ENCODE data around the gene PRKN.

DNA sequence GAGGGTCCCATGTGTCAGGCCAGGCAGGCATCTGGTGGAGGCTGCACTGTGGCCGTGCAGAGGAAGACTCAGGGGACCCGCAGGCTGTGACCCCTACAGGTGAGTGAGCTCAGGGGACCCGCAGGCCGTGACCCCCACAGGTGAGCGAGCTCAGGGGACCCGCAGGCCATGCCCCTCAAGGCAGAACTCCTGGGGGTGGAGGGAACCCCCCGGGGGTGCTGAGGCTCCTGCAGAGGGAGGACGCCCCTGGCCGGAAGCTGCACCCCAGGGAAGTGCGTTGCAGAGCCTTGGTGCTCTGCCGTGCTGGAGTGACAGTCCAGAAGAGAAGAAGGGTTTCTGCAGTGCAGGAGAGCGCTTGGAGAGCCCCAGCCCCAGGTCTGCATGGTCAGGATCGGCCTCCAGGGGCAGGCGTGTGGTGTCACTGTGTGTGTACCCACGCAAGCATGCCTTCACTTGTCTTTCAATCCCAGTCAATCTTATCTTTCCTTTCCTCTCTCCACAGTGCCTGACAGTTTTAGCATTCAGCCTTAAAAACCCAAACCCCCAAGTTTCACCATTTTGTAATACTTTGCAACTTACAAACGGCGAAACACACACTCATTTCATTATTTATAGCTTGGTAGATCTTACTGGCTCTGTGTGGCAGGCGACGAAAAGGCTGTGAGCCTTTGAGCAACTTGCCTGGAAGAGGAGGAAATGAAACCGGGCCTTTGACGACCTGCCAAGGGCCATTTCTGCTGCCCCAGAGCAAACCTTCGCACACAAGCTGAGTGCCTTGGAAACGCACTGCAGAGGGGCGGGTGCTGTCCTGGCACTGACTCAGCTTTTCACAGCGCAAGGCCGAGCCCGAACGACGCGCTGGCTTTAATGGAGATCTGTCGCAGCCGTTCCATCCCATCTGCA, 1352.3 kb downstream of the PRKN start:
- no peak for TF ChIP-seq CTCF (IDR thresholded peaks at IDR 0.05; ENCODE audit: low read length)
- no peak for TF ChIP-seq EZH2 (IDR thresholded peaks at IDR 0.05; ENCODE audit: borderline replicate concordance, low read length)

Measured in OCI-LY1 (cell line).